IMR-90 (cell line): ENCODE results near the gene SLC16A8.

Experiments
- BHLHE40 ChIP-seq: fragments of 150-350 bp; IDR thresholded peaks from 2 replicates; pipeline ENCODE4 v1.6.1; 2016; ENCODE audit warnings: mild to moderate bottlenecking, low read depth, low read length
- POLR2A ChIP-seq: IDR thresholded peaks from 2 replicates; pipeline ENCODE4 v1.6.1; 2012; ENCODE audit warnings: mild to moderate bottlenecking, low read depth, low read length
- USF2 ChIP-seq: fragments of 150-350 bp; IDR thresholded peaks from 2 replicates; pipeline ENCODE4 v1.6.1; 2017; ENCODE audit warnings: mild to moderate bottlenecking, antibody characterized with exemption, low read length, low read depth
- TF ChIP-seq, protein P1 (sequence below): conservative IDR thresholded peaks from 2 replicates; pipeline ENCODE4 v1.5.1; 2012; ENCODE audit warnings: mild to moderate bottlenecking, low read depth, low read length, improper control_type of control experiment

DNA sequence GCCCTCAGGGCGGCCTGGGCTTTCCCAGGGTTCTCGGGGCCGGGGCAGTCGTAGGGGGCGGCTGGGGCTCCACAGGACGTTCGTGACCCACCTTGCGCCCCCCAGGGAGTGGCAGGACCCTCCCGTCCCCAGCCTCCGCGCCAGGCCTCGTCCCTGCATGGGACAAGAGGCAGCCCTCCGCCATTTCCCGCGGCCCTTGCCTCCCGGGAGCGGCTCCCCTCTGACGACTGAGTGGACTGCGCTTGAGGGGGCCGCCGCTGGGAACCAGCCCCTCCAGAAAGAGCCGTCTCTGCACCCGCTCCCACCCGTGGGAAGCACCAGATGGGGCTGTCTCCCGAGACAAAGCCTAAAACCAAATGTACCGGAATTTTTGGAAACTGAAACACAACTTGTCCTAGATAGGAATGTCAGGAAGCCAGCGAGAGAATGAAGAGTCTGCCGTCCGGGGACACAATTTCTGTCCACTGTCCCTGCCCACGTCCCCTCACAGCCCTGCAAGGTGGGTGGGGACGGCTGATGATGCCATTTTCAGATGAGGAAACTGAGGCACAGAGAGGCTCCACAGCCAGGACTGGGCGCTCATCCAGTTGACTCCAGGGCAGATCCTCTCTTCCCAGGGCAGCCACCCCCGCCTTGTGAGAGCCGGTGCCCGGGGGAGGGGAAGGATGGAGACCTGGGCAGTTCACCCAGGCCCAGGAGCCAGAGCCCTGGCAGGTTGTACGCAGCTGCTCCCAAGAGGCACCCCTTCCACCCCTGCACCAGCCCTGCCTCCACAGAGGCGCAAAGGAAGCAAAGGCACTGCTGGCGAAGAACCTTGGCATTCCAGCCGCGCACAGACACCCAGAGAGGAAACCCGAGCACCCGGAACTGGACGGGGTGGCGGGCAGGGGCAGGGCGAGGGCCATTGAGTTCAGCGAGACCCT lies 44.8 kb downstream of the SLC16A8 start:
- TF ChIP-seq, protein P1, sequence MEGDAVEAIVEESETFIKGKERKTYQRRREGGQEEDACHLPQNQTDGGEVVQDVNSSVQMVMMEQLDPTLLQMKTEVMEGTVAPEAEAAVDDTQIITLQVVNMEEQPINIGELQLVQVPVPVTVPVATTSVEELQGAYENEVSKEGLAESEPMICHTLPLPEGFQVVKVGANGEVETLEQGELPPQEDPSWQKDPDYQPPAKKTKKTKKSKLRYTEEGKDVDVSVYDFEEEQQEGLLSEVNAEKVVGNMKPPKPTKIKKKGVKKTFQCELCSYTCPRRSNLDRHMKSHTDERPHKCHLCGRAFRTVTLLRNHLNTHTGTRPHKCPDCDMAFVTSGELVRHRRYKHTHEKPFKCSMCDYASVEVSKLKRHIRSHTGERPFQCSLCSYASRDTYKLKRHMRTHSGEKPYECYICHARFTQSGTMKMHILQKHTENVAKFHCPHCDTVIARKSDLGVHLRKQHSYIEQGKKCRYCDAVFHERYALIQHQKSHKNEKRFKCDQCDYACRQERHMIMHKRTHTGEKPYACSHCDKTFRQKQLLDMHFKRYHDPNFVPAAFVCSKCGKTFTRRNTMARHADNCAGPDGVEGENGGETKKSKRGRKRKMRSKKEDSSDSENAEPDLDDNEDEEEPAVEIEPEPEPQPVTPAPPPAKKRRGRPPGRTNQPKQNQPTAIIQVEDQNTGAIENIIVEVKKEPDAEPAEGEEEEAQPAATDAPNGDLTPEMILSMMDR: no peak
- TF ChIP-seq BHLHE40 (no peak), POLR2A (no peak), USF2 (no peak)
